Ascending aorta (tissue), 2 donors: ENCODE data around the gene TREX2. TPM values are rescaled to one million over a fixed set of nuclear protein-coding genes. Genes with fewer than 3 reads are reported as not detected.

Experiments used
- DNase-seq, 2 donors: peaks; one replicate each; pipeline ENCODE4 v3.0.0-alpha.2; 2019; ENCODE audit warnings: low spot score in 2 of 2
- H3K27ac ChIP-seq, 2 donors: fragments of 200-600 bp; sonication (generic); one replicate each; pipeline ENCODE4 v1.5.1; 2016 to 2017; ENCODE audit warnings: mild to moderate bottlenecking in 1 of 2
- H3K27me3 ChIP-seq: fragments of 200-600 bp; sonication (generic); one replicate; pipeline ENCODE4 v1.5.1; 2017
- H3K36me3 ChIP-seq, 2 donors: fragments of 200-600 bp; sonication (generic); one replicate each; pipeline ENCODE4 v1.5.1; 2016
- H3K4me1 ChIP-seq, 2 donors: fragments of 200-600 bp; sonication (generic); one replicate each; pipeline ENCODE4 v1.5.1; 2016 to 2017; ENCODE audit warnings: mild to moderate bottlenecking in 1 of 2
- H3K4me3 ChIP-seq, 2 donors: fragments of 200-600 bp; sonication (generic); one replicate each; pipeline ENCODE4 v1.5.1; 2016 to 2017; ENCODE audit warnings: mild to moderate bottlenecking in 1 of 2
- H3K9me3 ChIP-seq, 2 donors: fragments of 200-600 bp; sonication (generic); one replicate each; pipeline ENCODE4 v1.5.1; 2016
- CTCF ChIP-seq, 3 experiments: fragments of 200-600 bp in 2 of 3; fragments of 450-650 bp in 1 of 3; sonication (generic) in 2 of 3; IDR thresholded peaks; one replicate each; pipeline ENCODE4 v1.5.1; 2016 to 2019; ENCODE audit warnings: antibody characterized with exemption in 3 of 3, mild to moderate bottlenecking in 1 of 3, moderate library complexity in 1 of 3
- intact Hi-C: fragments of 100-400 bp; cut with DNase I; formaldehyde crosslinking; loops from one replicate; pipeline ENCODE4 v1.15.1; 2023
- total RNA-seq: library from RNA; depleted of rRNA; stranded (reverse); fragments of >200 nt; gene quantifications from one replicate; pipeline ENCODE4 v1.1.0, GENCODE V29; 2016

TREX2 gene
- 0.21 TPM for total RNA-seq

DNA sequence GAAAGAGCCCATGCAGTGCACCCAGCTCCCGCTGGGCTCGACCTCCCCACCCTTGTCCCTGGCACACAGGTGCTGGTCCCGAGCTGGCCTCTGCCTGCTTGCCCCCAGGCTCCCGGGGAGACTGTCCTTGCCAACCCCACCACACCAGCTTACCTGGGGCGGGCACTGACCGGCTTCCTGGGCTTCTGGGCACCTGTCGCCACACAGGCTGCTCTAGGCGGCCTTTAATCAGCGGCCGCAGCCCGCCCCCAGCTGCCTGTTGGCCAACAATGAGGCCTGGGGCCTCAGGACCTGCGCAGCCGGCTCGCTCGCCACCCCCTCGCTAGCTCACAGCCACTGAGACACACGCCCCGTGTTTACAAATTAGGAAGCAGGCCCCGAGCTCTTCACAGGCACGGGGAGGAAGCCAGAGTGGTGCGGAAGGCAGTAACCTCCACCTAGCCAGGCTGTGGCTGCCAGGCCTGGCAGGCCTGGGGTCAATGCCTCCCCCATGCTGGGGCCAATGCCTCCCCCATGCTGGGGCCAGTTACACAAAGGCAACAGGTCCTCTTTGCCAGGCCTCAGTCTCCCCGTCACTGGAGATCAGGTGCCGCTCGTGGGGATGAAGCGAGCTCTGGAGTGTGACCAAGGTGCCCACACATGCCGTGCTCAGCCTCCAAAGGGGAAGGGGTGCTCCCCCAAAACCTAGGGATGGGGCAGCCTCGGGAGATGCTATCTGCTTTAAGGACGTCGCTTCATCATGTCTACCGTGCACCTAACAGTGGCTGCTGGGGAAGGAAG is at the start of gene TREX2:
TSS of gene TREX2 (minus strand) at position 201 of the 780 bp plus-strand sequence. CDS start 626 bp downstream, outside the sequence.
- H3K27ac ChIP-seq: no peak within 1 kb of the TSS
- peaks cover 5 to 9% of the 10 kb centered on the region in 2 donors for H3K36me3 ChIP-seq
- H3K4me3 ChIP-seq: no peak within 1 kb of the TSS
- no peaks in the 10 kb centered on the region for H3K4me1 ChIP-seq
- no peak for DNase-seq
- H3K27me3 ChIP-seq: no peaks in the 10 kb centered on the region
- no peak for TF ChIP-seq CTCF (IDR thresholded peaks at IDR 0.05)
- no peaks in the 10 kb centered on the region for H3K9me3 ChIP-seq
- intact Hi-C loops: loop anchor here (10.0 kb wide), 1 partner anchor 411 kb away; no protein-coding TSS in a partner anchor

- DNase-seq: peak in 1 of 2 donors; percentile 77
- H3K4me1 ChIP-seq: peaks cover 14 to 22% of the 10 kb centered on the region in 2 donors
Measured at GRCh38 chrX:153495362-153495751, 49.5 kb upstream of the TREX2 start.

DNA sequence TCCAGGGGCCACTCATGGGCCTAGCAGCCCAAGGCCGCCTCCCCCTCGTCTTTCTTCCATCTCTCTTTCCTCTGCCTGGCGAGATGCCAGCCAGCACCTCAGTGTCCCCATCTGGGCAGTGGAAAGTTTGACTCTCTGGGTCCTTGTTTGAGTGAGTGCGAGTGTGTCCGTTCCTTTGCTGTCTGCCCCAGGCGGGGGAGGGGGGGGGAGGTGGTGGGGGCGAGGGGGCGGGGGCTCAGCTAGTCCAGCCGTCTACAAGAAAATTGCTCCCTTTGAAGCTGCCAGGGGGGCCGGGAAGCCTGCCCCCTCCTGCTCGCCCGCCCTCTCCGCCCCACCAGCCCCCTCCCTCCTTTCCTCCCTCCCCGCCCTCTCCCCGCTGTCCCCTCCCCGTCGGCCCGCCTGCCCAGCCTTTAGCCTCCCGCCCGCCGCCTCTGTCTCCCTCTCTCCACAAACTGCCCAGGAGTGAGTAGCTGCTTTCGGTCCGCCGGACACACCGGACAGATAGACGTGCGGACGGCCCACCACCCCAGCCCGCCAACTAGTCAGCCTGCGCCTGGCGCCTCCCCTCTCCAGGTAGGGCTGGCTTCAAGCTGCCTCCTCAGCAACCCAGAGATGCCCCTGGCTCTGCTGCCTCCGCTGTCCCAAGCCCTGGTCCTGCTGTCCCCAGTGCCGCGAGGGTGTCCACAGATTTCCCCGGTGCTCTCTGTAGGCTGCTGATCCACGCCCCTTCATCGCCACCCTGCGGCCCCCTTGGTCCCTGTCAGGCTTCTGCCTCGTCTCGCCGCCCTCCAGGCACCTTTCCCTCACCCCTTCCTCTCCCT is 48.9 kb upstream of the TREX2 start, which contains the start of gene BGN:
TSS of gene BGN (plus strand) at position 440 of the 821 bp plus-strand sequence. CDS start 9,652 bp downstream, outside the sequence.
- H3K4me3 ChIP-seq: peak within 1 kb of the TSS; percentile 48 to 75
- H3K4me1 ChIP-seq: peaks cover 14 to 22% of the 10 kb centered on the region in 2 donors
- TF ChIP-seq CTCF (IDR thresholded peaks at IDR 0.05): peak in 2 of 3 experiments; percentile 27 to 42
- H3K9me3 ChIP-seq: no peaks in the 10 kb centered on the region
- no peaks in the 10 kb centered on the region for H3K27me3 ChIP-seq
- peak within 1 kb of the TSS; percentile 76 to 87 for H3K27ac ChIP-seq
- peak in 1 of 2 donors; percentile 85 for DNase-seq
- intact Hi-C loops: loop anchor here (1.0 kb wide), 1 partner anchor 23 kb away; no protein-coding TSS in a partner anchor
- no peaks in the 10 kb centered on the region for H3K36me3 ChIP-seq

More at GRCh38 chrX:153495362-153495751, 49.5 kb upstream of the TREX2 start:
- Histone ChIP-seq H3K27ac (peak overlapping the region; percentile 76 to 87), H3K4me3 (peak overlapping the region; percentile 48 to 75), H3K27me3 (no peaks in the 10 kb centered on the region), H3K9me3 (no peaks in the 10 kb centered on the region), H3K36me3 (no peaks in the 10 kb centered on the region)
- intact Hi-C loops: loop anchor here (1.0 kb wide), 1 partner anchor 24 kb away; no protein-coding TSS in a partner anchor
- no peak for TF ChIP-seq CTCF (IDR thresholded peaks at IDR 0.05)

DNA sequence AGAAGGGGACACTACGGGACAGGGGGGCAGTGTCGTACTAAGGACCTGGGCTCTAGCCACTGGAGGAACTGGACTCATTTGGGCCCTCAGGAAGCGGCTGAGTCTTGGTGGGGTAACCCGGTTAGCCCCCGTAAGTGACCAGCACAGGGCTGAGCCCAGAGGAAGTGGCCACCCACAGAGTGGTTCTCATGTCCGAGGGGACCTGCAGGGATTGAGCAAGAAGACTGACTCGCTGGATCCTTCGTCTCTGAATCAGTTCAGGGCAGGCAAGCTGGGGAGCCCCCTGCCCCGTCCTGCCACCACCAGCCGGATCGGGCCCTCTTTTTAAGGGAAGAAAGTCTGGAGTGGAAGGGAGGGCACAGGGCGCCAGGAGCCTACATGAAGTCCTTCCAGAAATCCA is 48.2 kb upstream of the TREX2 start:
- TF ChIP-seq CTCF (IDR thresholded peaks at IDR 0.05): no peak
- no peaks in the 10 kb centered on the region for H3K36me3 ChIP-seq
- intact Hi-C loops: no loop called here
- peak overlapping the region; percentile 76 to 87 for H3K27ac ChIP-seq
- H3K4me3 ChIP-seq: peak overlapping the region in 1 of 2 donors; percentile 75
- peaks cover 14 to 24% of the 10 kb centered on the region in 2 donors for H3K4me1 ChIP-seq
- H3K9me3 ChIP-seq: no peaks in the 10 kb centered on the region
- H3K27me3 ChIP-seq: no peaks in the 10 kb centered on the region
- DNase-seq: no peak

- intact Hi-C loops: no loop called here
- Histone ChIP-seq H3K27me3 (no peaks in the 10 kb centered on the region), H3K27ac (peak overlapping the region; percentile 76 to 87), H3K4me3 (no peak overlapping the region), H3K9me3 (no peaks in the 10 kb centered on the region), H3K36me3 (no peaks in the 10 kb centered on the region), H3K4me1 (peaks cover 13 to 32% of the 10 kb centered on the region in 2 donors)
- TF ChIP-seq CTCF (IDR thresholded peaks at IDR 0.05): no peak
- DNase-seq: no peak
Measured at GRCh38 chrX:153493085-153493484, 47.2 kb upstream of the TREX2 start.
